Trophoblast cell (in vitro differentiated cells and primary cell): ENCODE data around the gene TMEM208.

ENCODE experiments used
- DNase-seq, 2 donors: peaks; one replicate each; pipeline ENCODE4 v3.0.0-alpha.2; 2016
- H2AFZ ChIP-seq: 2 replicates; pipeline ENCODE4 v1.6.1; 2013; ENCODE audit warnings: low read length, moderate library complexity, mild to moderate bottlenecking; ENCODE audit not compliant: insufficient read depth, poor library complexity
- H2AK5ac ChIP-seq: 2 replicates; pipeline ENCODE4 v1.6.1; 2013; ENCODE audit warnings: mild to moderate bottlenecking, low read length
- H2BK120ac ChIP-seq: 2 replicates; pipeline ENCODE4 v1.6.1; 2013; ENCODE audit warnings: low read length, mild to moderate bottlenecking, moderate library complexity; ENCODE audit not compliant: insufficient read depth, poor library complexity
- H2BK12ac ChIP-seq: 2 replicates; pipeline ENCODE4 v1.6.1; 2013; ENCODE audit warnings: mild to moderate bottlenecking, low read length, moderate library complexity
- H2BK5ac ChIP-seq: 2 replicates; pipeline ENCODE4 v1.6.1; 2013; ENCODE audit warnings: low read length, low read depth, moderate library complexity, mild to moderate bottlenecking; ENCODE audit not compliant: poor library complexity
- H3K14ac ChIP-seq: 2 replicates; pipeline ENCODE4 v1.6.1; 2013; ENCODE audit warnings: mild to moderate bottlenecking, low read length
- H3K18ac ChIP-seq: 2 replicates; pipeline ENCODE4 v1.6.1; 2013; ENCODE audit warnings: mild to moderate bottlenecking, low read length
- H3K23ac ChIP-seq: 2 replicates; pipeline ENCODE4 v1.6.1; 2013; ENCODE audit warnings: low read length
- H3K27ac ChIP-seq: 2 replicates; pipeline ENCODE4 v1.5.1; 2013; ENCODE audit warnings: low read depth, mild to moderate bottlenecking, inconsistent platforms, low read length, moderate library complexity
- H3K27me3 ChIP-seq: 2 replicates; pipeline ENCODE4 v1.6.1; 2013; ENCODE audit warnings: inconsistent platforms, mild to moderate bottlenecking, low read length, moderate library complexity; ENCODE audit not compliant: insufficient read depth
- H3K36me3 ChIP-seq, 2 experiments: 1 replicate in 1 of 2; 2 replicates in 1 of 2; pipeline ENCODE4 v1.6.1; 2013; ENCODE audit warnings: low read length in 2 of 2, mild to moderate bottlenecking in 2 of 2, moderate library complexity in 1 of 2; ENCODE audit not compliant: insufficient read depth in 2 of 2, control insufficient read depth in 1 of 2
- H3K4ac ChIP-seq: 2 replicates; pipeline ENCODE4 v1.6.1; 2013; ENCODE audit warnings: low read depth, mild to moderate bottlenecking, low read length, moderate library complexity
- H3K4me1 ChIP-seq, 2 experiments: 1 replicate in 1 of 2; 2 replicates in 1 of 2; pipeline ENCODE4 v1.6.1; 2013; ENCODE audit warnings: low read length in 2 of 2, mild to moderate bottlenecking in 2 of 2, moderate library complexity in 1 of 2; ENCODE audit not compliant: insufficient read depth in 2 of 2, control insufficient read depth in 1 of 2
- H3K4me2 ChIP-seq: 2 replicates; pipeline ENCODE4 v1.6.1; 2013; ENCODE audit warnings: inconsistent platforms, mild to moderate bottlenecking, low read length, moderate library complexity
- H3K4me3 ChIP-seq: 2 replicates; pipeline ENCODE4 v1.5.1; 2013; ENCODE audit warnings: mild to moderate bottlenecking, low read depth, low read length, inconsistent platforms
- H3K79me1 ChIP-seq: one replicate; pipeline ENCODE4 v1.6.1; 2013; ENCODE audit warnings: low read length
- H3K79me2 ChIP-seq: 2 replicates; pipeline ENCODE4 v1.6.1; 2013; ENCODE audit warnings: low read length, mild to moderate bottlenecking; ENCODE audit not compliant: control insufficient read depth, insufficient read depth, poor library complexity
- H3K9ac ChIP-seq: 2 replicates; pipeline ENCODE4 v1.6.1; 2013; ENCODE audit warnings: mild to moderate bottlenecking, low read length
- H3K9me3 ChIP-seq: 2 replicates; pipeline ENCODE4 v1.6.1; 2013; ENCODE audit warnings: low read depth, mild to moderate bottlenecking, control low read depth, inconsistent platforms, low read length; ENCODE audit not compliant: insufficient read depth
- H4K12ac ChIP-seq: 2 replicates; pipeline ENCODE4 v1.6.1; 2013; ENCODE audit warnings: low read depth, mild to moderate bottlenecking, low read length, moderate library complexity
- H4K8ac ChIP-seq: 2 replicates; pipeline ENCODE4 v1.6.1; 2013; ENCODE audit warnings: low read depth, mild to moderate bottlenecking, low read length, moderate library complexity
- H4K91ac ChIP-seq: one replicate; pipeline ENCODE4 v1.6.1; 2013; ENCODE audit warnings: low read depth, mild to moderate bottlenecking, low read length, moderate library complexity
- WGBS: extraction: QIAGEN DNeasy Blood & Tissue Kit; methylation state at CpG from one replicate; pipeline ENCODE4 v1.1.7; 2013; ENCODE audit warnings: missing lambda C conversion rate; ENCODE audit not compliant: insufficient read length, insufficient coverage; ENCODE audit errors: extremely low coverage; 5-methylcytosine and 5-hydroxymethylcytosine counted together

Gene TMEM208

GRCh38 chr16:67181346-67181745, 45.6 kb upstream of the TMEM208 start:
- Histone ChIP-seq H2BK5ac (no peak overlapping the region), H4K12ac (no peak overlapping the region), H3K79me1 (peaks cover 6% of the 10 kb centered on the region), H3K27ac (no peak overlapping the region), H3K4ac (no peak overlapping the region), H4K8ac (no peak overlapping the region), H2AK5ac (no peak overlapping the region), H3K4me1 (peaks cover 18 to 32% of the 10 kb centered on the region in 2 experiments), H3K36me3 (peaks cover 2 to 4% of the 10 kb centered on the region in 2 experiments), H2AFZ (no peak overlapping the region), H3K14ac (no peak overlapping the region), H3K18ac (no peak overlapping the region), H3K27me3 (peaks cover 3% of the 10 kb centered on the region), H3K4me2 (no peak overlapping the region), H3K9me3 (peaks cover 9% of the 10 kb centered on the region), H2BK12ac (no peak overlapping the region), H2BK120ac (no peak overlapping the region), H3K23ac (no peak overlapping the region), H4K91ac (no peak overlapping the region), H3K79me2 (peaks cover 2% of the 10 kb centered on the region), H3K4me3 (no peak overlapping the region), H3K9ac (no peak overlapping the region)
- DNase-seq, result no peak
- WGBS, result no CpG with 5 or more reads among the region's 2 CpGs

GRCh38 chr16:67182288-67182687, 44.6 kb upstream of the TMEM208 start:
- peaks cover 3% of the 10 kb centered on the region for H3K27me3 ChIP-seq

GRCh38 chr16:67183284-67183626, 43.7 kb upstream of the TMEM208 start:
- no CpG with 5 or more reads among the region's 11 CpGs for WGBS
- H3K4me1 ChIP-seq, result peaks cover 29 to 41% of the 10 kb centered on the region in 2 experiments
- H2AFZ ChIP-seq, result peak overlapping the region; percentile 61
- peak overlapping the region; percentile 62 for H4K8ac ChIP-seq
- peak overlapping the region; percentile 74 for H3K4me3 ChIP-seq
- H3K4ac ChIP-seq, result peak overlapping the region; percentile 23
- peaks cover 3% of the 10 kb centered on the region for H3K27me3 ChIP-seq
- H3K9ac ChIP-seq, result peak overlapping the region; percentile 79
- peaks cover 9% of the 10 kb centered on the region for H3K9me3 ChIP-seq
- H3K79me1 ChIP-seq, result peaks cover 10% of the 10 kb centered on the region
- no peak overlapping the region for H3K27ac ChIP-seq
- no peak overlapping the region for H2BK5ac ChIP-seq
- no peak overlapping the region for H3K23ac ChIP-seq
- H2AK5ac ChIP-seq, result no peak overlapping the region
- peak overlapping the region; percentile 4 for H3K18ac ChIP-seq
- peak overlapping the region; percentile 85 for H3K4me2 ChIP-seq
- DNase-seq, result no peak
- no peak overlapping the region for H4K91ac ChIP-seq
- H2BK120ac ChIP-seq, result no peak overlapping the region
- no peak overlapping the region for H3K14ac ChIP-seq
- H2BK12ac ChIP-seq, result no peak overlapping the region
- peak overlapping the region; percentile 9 for H4K12ac ChIP-seq
- no peaks in the 10 kb centered on the region for H3K36me3 ChIP-seq
- peaks cover 4% of the 10 kb centered on the region for H3K79me2 ChIP-seq

More at GRCh38 chr16:67182288-67182687, 44.6 kb upstream of the TMEM208 start:
- H4K12ac ChIP-seq, result no peak overlapping the region
- H3K4me2 ChIP-seq, result no peak overlapping the region
- H3K79me2 ChIP-seq, result peaks cover 4% of the 10 kb centered on the region
- no peak for DNase-seq
- H3K4ac ChIP-seq, result no peak overlapping the region
- no peak overlapping the region for H2BK120ac ChIP-seq
- no peaks in the 10 kb centered on the region for H3K36me3 ChIP-seq
- peaks cover 8% of the 10 kb centered on the region for H3K79me1 ChIP-seq
- no peak overlapping the region for H3K14ac ChIP-seq
- no peak overlapping the region for H3K18ac ChIP-seq
- H4K8ac ChIP-seq, result no peak overlapping the region
- no peak overlapping the region for H2AK5ac ChIP-seq
- peaks cover 9% of the 10 kb centered on the region for H3K9me3 ChIP-seq
- H3K27ac ChIP-seq, result no peak overlapping the region
- H3K4me1 ChIP-seq, result peaks cover 28 to 41% of the 10 kb centered on the region in 2 experiments
- no peak overlapping the region for H3K4me3 ChIP-seq
- H3K23ac ChIP-seq, result no peak overlapping the region
- H3K9ac ChIP-seq, result no peak overlapping the region
- no peak overlapping the region for H2BK5ac ChIP-seq
- no peak overlapping the region for H2AFZ ChIP-seq
- WGBS, result no CpG with 5 or more reads among the region's 2 CpGs
- H2BK12ac ChIP-seq, result no peak overlapping the region
- H4K91ac ChIP-seq, result no peak overlapping the region

GRCh38 chr16:67183627-67184452, 43.1 kb upstream of the TMEM208 start, which contains the start of gene MATCAP1:
Gene MATCAP1 (minus strand): TSS chr16:67183963. CDS start chr16:67180610, 3,353 bp downstream.
- Histone ChIP-seq H3K27ac (peak within 1 kb of the TSS; percentile 78), H4K12ac (peak within 1 kb of the TSS; percentile 93), H3K14ac (peak within 1 kb of the TSS; percentile 93), H3K36me3 (no peaks in the 10 kb centered on the region), H2BK120ac (peak within 1 kb of the TSS; percentile 87), H3K79me2 (peaks cover 4% of the 10 kb centered on the region), H3K4me1 (peaks cover 26 to 38% of the 10 kb centered on the region in 2 experiments), H2BK5ac (peak within 1 kb of the TSS; percentile 97), H3K9ac (peak within 1 kb of the TSS; percentile 81), H3K27me3 (peaks cover 3% of the 10 kb centered on the region), H4K8ac (peak within 1 kb of the TSS; percentile 94), H3K4me2 (peak within 1 kb of the TSS; percentile 85), H2AK5ac (no peak within 1 kb of the TSS), H3K4ac (peak within 1 kb of the TSS; percentile 53), H2BK12ac (no peak within 1 kb of the TSS), H3K9me3 (peaks cover 9% of the 10 kb centered on the region), H3K4me3 (peak within 1 kb of the TSS; percentile 95), H3K79me1 (peaks cover 10% of the 10 kb centered on the region), H3K18ac (peak within 1 kb of the TSS; percentile 94), H3K23ac (no peak within 1 kb of the TSS), H4K91ac (peak within 1 kb of the TSS; percentile 97), H2AFZ (peak within 1 kb of the TSS; percentile 94)
- DNase-seq, result peak; percentile 98 to 99
- WGBS, result no CpG with 5 or more reads among the region's 77 CpGs
